Skin of body (tissue), 2 donors: ENCODE results near the gene NMNAT2. TPM values are rescaled to one million over a fixed set of nuclear protein-coding genes. Genes with fewer than 3 reads are reported as not detected.
A peak's percentile ranks its signal among the peaks of the same experiment; 100 is the strongest.
"Not testable (repeated sequence)": the region's sequence is repeated elsewhere in the genome, so short reads cannot be mapped to it uniquely, and the experiment has no call there.

Experiments used
- DNase-seq: peaks from one replicate; lab custom pipeline; 2025; lab: John Stamatoyannopoulos, UW
- total RNA-seq: library from RNA; depleted of rRNA; stranded (reverse); fragments of >200 nt; gene quantifications from one replicate; pipeline ENCODE4 v1.2.3, GENCODE V29; 2014

Gene NMNAT2
- total RNA-seq, 1 donor from 2014 or later: 0.79 TPM

- DNase-seq: no peak
Measured at GRCh38 chr1:183288583-183288982, 129.6 kb downstream of the NMNAT2 start.

- peak; percentile 33 for DNase-seq
Measured at GRCh38 chr1:183287191-183287675, 130.9 kb downstream of the NMNAT2 start.

- DNase-seq: no peak
Measured at GRCh38 chr1:183285746-183286145, 132.4 kb downstream of the NMNAT2 start.

- DNase-seq: no peak
Measured at GRCh38 chr1:183285256-183285655, 132.9 kb downstream of the NMNAT2 start.

GRCh38 chr1:183284086-183284485 lies 134.1 kb downstream of the NMNAT2 start:
- no peak for DNase-seq

GRCh38 chr1:183283286-183283685 lies 134.9 kb downstream of the NMNAT2 start:
- no peak for DNase-seq

GRCh38 chr1:183282101-183282855 lies 135.9 kb downstream of the NMNAT2 start:
- no peak for DNase-seq

GRCh38 chr1:183281553-183282091 lies 136.6 kb downstream of the NMNAT2 start:
- peak; percentile 87 for DNase-seq

GRCh38 chr1:183281039-183281438 lies 137.1 kb downstream of the NMNAT2 start:
- DNase-seq: no peak

GRCh38 chr1:183279835-183280234 lies 138.3 kb downstream of the NMNAT2 start:
- DNase-seq: no peak

GRCh38 chr1:183278739-183279591 lies 139.2 kb downstream of the NMNAT2 start:
- DNase-seq: no peak

- no peak for DNase-seq
Measured at GRCh38 chr1:183277821-183278738, 140.1 kb downstream of the NMNAT2 start.

GRCh38 chr1:183276386-183277080 lies 141.6 kb downstream of the NMNAT2 start:
- DNase-seq: no peak

- no peak for DNase-seq
Measured at GRCh38 chr1:183275322-183275721, 142.9 kb downstream of the NMNAT2 start.

GRCh38 chr1:183274836-183275235 lies 143.3 kb downstream of the NMNAT2 start:
- DNase-seq: no peak

GRCh38 chr1:183273984-183274383 lies 144.2 kb downstream of the NMNAT2 start:
- DNase-seq: not testable (repeated sequence)

- no peak for DNase-seq
Measured at GRCh38 chr1:183273300-183273699, 144.9 kb downstream of the NMNAT2 start.

GRCh38 chr1:183272390-183272848 lies 145.8 kb downstream of the NMNAT2 start:
- no peak for DNase-seq

- DNase-seq: peak; percentile 11
Measured at GRCh38 chr1:183270541-183271141, 147.5 kb downstream of the NMNAT2 start.
